Measurements from ENCODE around the gene PTPN1. TPM values are rescaled to one million over a fixed set of nuclear protein-coding genes. Genes with fewer than 3 reads are reported as not detected.

Gene PTPN1
- total RNA-seq, 1 donor from 2014 or later: 101 TPM

GRCh38 chr20:50569864-50570836 is 60.0 kb downstream of the PTPN1 start:
- no peaks in the 10 kb centered on the region for H3K9me3 ChIP-seq
- H3K4me1 ChIP-seq: peaks cover 72% of the 10 kb centered on the region
- peaks cover 63% of the 10 kb centered on the region for H3K36me3 ChIP-seq
- intact Hi-C loops (cut with DNase I): loop anchor here (10.0 kb wide), 2 partner anchors 45 to 95 kb away; no protein-coding TSS in a partner anchor
- no peak overlapping the region for H3K4me3 ChIP-seq
- no peaks in the 10 kb centered on the region for H3K27me3 ChIP-seq
- no peak for DNase-seq
- peak overlapping the region; percentile 42 for H3K27ac ChIP-seq
- peak; percentile 32 for TF ChIP-seq CTCF (IDR thresholded peaks at IDR 0.05)
- ATAC-seq: peak; percentile 66

- Histone ChIP-seq H3K27ac (no peak overlapping the region), H3K9me3 (no peaks in the 10 kb centered on the region), H3K4me3 (no peak overlapping the region), H3K4me1 (peaks cover 70% of the 10 kb centered on the region), H3K27me3 (no peaks in the 10 kb centered on the region), H3K36me3 (peaks cover 61% of the 10 kb centered on the region)
- no peak for TF ChIP-seq CTCF (IDR thresholded peaks at IDR 0.05)
- DNase-seq: no peak
- intact Hi-C loops (cut with DNase I): loop anchor here (10.0 kb wide), 2 partner anchors 47 to 97 kb away; no protein-coding TSS in a partner anchor
- no peak for ATAC-seq
Observed at GRCh38 chr20:50571466-50571865, 61.3 kb downstream of the PTPN1 start.

GRCh38 chr20:50572938-50573777 is 63.0 kb downstream of the PTPN1 start:
- no peak for TF ChIP-seq CTCF (IDR thresholded peaks at IDR 0.05)
- Histone ChIP-seq H3K27ac (peak overlapping the region; percentile 58), H3K4me3 (no peak overlapping the region), H3K4me1 (peaks cover 61% of the 10 kb centered on the region), H3K36me3 (peaks cover 71% of the 10 kb centered on the region), H3K9me3 (no peaks in the 10 kb centered on the region), H3K27me3 (no peaks in the 10 kb centered on the region)
- ATAC-seq: peak; percentile 65
- intact Hi-C loops (cut with DNase I): loop anchor here (10.0 kb wide), 2 partner anchors 48 to 98 kb away; no protein-coding TSS in a partner anchor
- no peak for DNase-seq

GRCh38 chr20:50574108-50574507 is 63.9 kb downstream of the PTPN1 start:
- no peak for ATAC-seq
- no peak overlapping the region for H3K27ac ChIP-seq
- H3K4me3 ChIP-seq: no peak overlapping the region
- no peaks in the 10 kb centered on the region for H3K27me3 ChIP-seq
- H3K9me3 ChIP-seq: no peaks in the 10 kb centered on the region
- no peak for TF ChIP-seq CTCF (IDR thresholded peaks at IDR 0.05)
- peaks cover 58% of the 10 kb centered on the region for H3K4me1 ChIP-seq
- intact Hi-C loops (cut with DNase I): loop anchor here (10.0 kb wide), 2 partner anchors 49 to 99 kb away; no protein-coding TSS in a partner anchor
- DNase-seq: no peak
- peaks cover 71% of the 10 kb centered on the region for H3K36me3 ChIP-seq

DNA sequence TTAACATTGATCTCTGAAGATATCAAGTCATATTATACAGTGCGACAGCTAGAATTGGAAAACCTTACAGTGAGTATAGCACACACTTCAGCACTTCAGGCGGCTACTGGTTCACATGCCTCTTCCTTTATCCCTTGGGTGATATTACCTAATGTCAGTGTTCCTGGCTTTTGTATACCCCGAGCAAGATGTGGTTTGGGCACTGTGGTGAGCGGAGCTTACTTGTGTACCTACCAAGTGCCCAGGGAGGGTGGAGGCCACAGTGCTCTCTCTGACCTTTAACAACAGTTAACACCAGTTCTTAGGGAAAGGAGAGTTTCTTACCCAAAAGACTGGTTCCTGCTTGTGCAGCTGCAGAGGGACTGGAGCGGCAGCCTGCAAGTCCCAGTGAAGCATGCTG is 64.4 kb downstream of the PTPN1 start:
- TF ChIP-seq CTCF (IDR thresholded peaks at IDR 0.05): no peak
- no peak for ATAC-seq
- no peaks in the 10 kb centered on the region for H3K27me3 ChIP-seq
- H3K27ac ChIP-seq: no peak overlapping the region
- no peak overlapping the region for H3K4me3 ChIP-seq
- peaks cover 58% of the 10 kb centered on the region for H3K4me1 ChIP-seq
- H3K36me3 ChIP-seq: peaks cover 72% of the 10 kb centered on the region
- DNase-seq: no peak
- no peaks in the 10 kb centered on the region for H3K9me3 ChIP-seq
- intact Hi-C loops (cut with DNase I): loop anchor here (10.0 kb wide), 2 partner anchors 50 to 100 kb away; no protein-coding TSS in a partner anchor

All from upper lobe of right lung (tissue), 1 donor.